Gastroesophageal sphincter (tissue), 3 donors: Measurements from ENCODE around the gene ZC3H14.

Experiments used
- EP300 ChIP-seq: sonication (generic); formaldehyde crosslinking; IDR thresholded peaks from one replicate; pipeline ENCODE4 v1.6.1; 2017; ENCODE audit warnings: antibody characterized with exemption, mild to moderate bottlenecking
- POLR2A ChIP-seq, 2 donors: fragments of 450-650 bp; IDR thresholded peaks; one replicate each; pipeline ENCODE4 v1.6.1; 2017; ENCODE audit warnings: antibody characterized with exemption in 2 of 2, mild to moderate bottlenecking in 2 of 2, moderate library complexity in 1 of 2
- POLR2AphosphoS5 ChIP-seq: sonication (generic); formaldehyde crosslinking; IDR thresholded peaks from one replicate; pipeline ENCODE4 v1.6.1; 2017; ENCODE audit warnings: antibody characterized with exemption
- TF ChIP-seq, protein P1 (sequence below), 4 experiments: fragments of 200-600 bp in 2 of 4; fragments of 450-650 bp in 2 of 4; sonication (generic) in 1 of 4; IDR thresholded peaks; one replicate each; pipeline ENCODE4 v1.5.1; 2017 to 2019; ENCODE audit warnings: antibody characterized with exemption in 4 of 4, mild to moderate bottlenecking in 2 of 4, moderate library complexity in 2 of 4

DNA sequence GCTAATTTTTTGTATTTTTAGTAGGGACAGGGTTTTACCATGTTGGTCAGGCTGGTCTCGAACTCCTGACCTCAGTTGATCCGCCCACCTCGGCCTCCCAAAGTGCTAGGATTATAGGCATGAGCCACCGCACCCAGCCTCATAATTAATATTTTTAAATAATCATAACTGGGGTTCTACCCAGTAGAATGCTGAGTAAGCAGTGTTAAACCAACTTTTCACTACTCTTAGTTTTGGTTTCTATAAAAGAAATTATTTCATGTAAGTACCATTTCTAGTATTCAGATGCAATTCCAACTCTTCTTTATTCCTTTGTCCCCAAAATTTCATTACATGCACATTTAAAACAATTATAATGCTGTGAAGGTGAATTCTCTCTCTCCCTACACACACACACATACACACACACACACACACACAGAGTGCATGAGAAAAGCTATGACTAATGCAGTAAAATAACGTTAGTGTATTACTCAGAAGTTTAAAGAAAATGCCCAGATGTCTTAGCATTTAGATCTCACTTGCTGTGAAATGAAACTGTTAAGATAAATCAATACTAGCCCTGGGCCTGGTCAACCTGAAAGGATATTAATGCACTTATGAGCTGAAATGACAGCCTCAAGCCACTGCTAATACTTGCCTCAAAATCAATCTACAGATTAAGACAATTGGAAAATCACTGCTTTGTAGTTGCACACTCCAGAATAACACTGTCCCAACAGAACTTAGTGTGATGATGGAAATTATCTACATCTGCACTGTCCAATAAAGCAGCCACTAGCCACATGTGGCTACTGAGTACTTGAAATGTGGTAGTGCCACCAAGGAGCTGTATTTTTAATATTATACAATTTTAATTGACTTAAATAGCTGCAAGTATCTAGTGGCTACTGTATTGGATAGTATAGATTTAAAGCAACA is 44.0 kb upstream of the ZC3H14 start:
- TF ChIP-seq, protein P1, sequence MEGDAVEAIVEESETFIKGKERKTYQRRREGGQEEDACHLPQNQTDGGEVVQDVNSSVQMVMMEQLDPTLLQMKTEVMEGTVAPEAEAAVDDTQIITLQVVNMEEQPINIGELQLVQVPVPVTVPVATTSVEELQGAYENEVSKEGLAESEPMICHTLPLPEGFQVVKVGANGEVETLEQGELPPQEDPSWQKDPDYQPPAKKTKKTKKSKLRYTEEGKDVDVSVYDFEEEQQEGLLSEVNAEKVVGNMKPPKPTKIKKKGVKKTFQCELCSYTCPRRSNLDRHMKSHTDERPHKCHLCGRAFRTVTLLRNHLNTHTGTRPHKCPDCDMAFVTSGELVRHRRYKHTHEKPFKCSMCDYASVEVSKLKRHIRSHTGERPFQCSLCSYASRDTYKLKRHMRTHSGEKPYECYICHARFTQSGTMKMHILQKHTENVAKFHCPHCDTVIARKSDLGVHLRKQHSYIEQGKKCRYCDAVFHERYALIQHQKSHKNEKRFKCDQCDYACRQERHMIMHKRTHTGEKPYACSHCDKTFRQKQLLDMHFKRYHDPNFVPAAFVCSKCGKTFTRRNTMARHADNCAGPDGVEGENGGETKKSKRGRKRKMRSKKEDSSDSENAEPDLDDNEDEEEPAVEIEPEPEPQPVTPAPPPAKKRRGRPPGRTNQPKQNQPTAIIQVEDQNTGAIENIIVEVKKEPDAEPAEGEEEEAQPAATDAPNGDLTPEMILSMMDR (IDR thresholded peaks at IDR 0.05), result no peak
- TF ChIP-seq POLR2AphosphoS5 (no peak), POLR2A (IDR thresholded peaks at IDR 0.05) (no peak), EP300 (no peak)
